GM10266 (cell line): Measurements from ENCODE around the gene AMFR.

ENCODE experiments used
- DNase-seq: peaks from one replicate; pipeline ENCODE4 v3.0.0; 2012; ENCODE audit errors: extremely low spot score
- CTCF ChIP-seq: IDR thresholded peaks from 2 replicates; pipeline ENCODE4 v1.5.1; 2012; ENCODE audit warnings: mild to moderate bottlenecking, low read depth; ENCODE audit not compliant: control insufficient read depth, insufficient read depth; ENCODE audit errors: missing control alignments

AMFR gene

GRCh38 chr16:56340416-56340815 is 84.9 kb downstream of the AMFR start:
- TF ChIP-seq CTCF, result no peak
- DNase-seq, result no peak

- no peak for DNase-seq
- no peak for TF ChIP-seq CTCF
Measured at GRCh38 chr16:56339431-56340195, 85.7 kb downstream of the AMFR start.

GRCh38 chr16:56338566-56339318 is 86.6 kb downstream of the AMFR start:
- no peak for DNase-seq
- no peak for TF ChIP-seq CTCF

GRCh38 chr16:56337858-56338325 is 87.5 kb downstream of the AMFR start:
- TF ChIP-seq CTCF, result no peak
- no peak for DNase-seq

GRCh38 chr16:56337131-56337857 is 88.1 kb downstream of the AMFR start:
- TF ChIP-seq CTCF, result no peak
- no peak for DNase-seq

GRCh38 chr16:56336711-56337110 is 88.6 kb downstream of the AMFR start:
- DNase-seq, result no peak
- TF ChIP-seq CTCF, result no peak
